ENCODE results near the gene SHROOM3. TPM values are rescaled to one million over a fixed set of nuclear protein-coding genes. Genes with fewer than 3 reads are reported as not detected.

The SHROOM3 gene
- total and polyA plus RNA-seq, 4 donors = 14.4 to 75.1 (median 47.3) TPM

- WGBS, 2 donors = 43 to 51% methylated on average over 15 of the region's 15 CpGs
- Histone ChIP-seq H3K9me3 (ENCODE audit: control insufficient read depth in 4 of 4, insufficient read depth in 3 of 4, low read length in 3 of 4) (no peaks in the 10 kb centered on the region), H3K4me3 (no peak overlapping the region), H3K27ac (ENCODE audit: low read depth in 1 of 2, low read length in 1 of 2) (no peak overlapping the region), H3K36me3 (ENCODE audit: control insufficient read depth in 4 of 4, insufficient read depth in 4 of 4, low read length in 4 of 4) (no peaks in the 10 kb centered on the region), H3K4me1 (ENCODE audit: control insufficient read depth in 5 of 5, insufficient read depth in 5 of 5, low read length in 5 of 5) (peaks cover 0 to 14% (median 0%) of the 10 kb centered on the region in 5 donors), H3K9ac (ENCODE audit: insufficient read depth in 1 of 2, low read length in 2 of 2) (no peak overlapping the region), H3K27me3 (ENCODE audit: control insufficient read depth in 3 of 3, insufficient read depth in 3 of 3, low read length in 2 of 3) (no peaks in the 10 kb centered on the region)
- no peak for ATAC-seq (ENCODE audit: insufficient read depth, low FRiP score)
- peak in 2 of 3 donors; percentile 74 to 81 for DNase-seq
- TF ChIP-seq CTCF (IDR thresholded peaks at IDR 0.05; ENCODE audit: control extremely low read depth, extremely low read depth) = peak; percentile 29
These were observed 4.3 kb upstream of the SHROOM3 start for GRCh38 chr4:76430519-76431388.

- H3K9ac ChIP-seq (ENCODE audit: insufficient read depth in 1 of 2, low read length in 2 of 2) = peak overlapping the region in 1 of 2 donors; percentile 26
- H3K36me3 ChIP-seq (ENCODE audit: control insufficient read depth in 4 of 4, insufficient read depth in 4 of 4, low read length in 4 of 4) = no peaks in the 10 kb centered on the region
- DNase-seq = peak in 2 of 3 donors; percentile 54 to 61
- no peak overlapping the region for H3K4me3 ChIP-seq
- no peak for TF ChIP-seq CTCF (IDR thresholded peaks at IDR 0.05; ENCODE audit: control extremely low read depth, extremely low read depth)
- no peak for ATAC-seq (ENCODE audit: insufficient read depth, low FRiP score)
- peaks cover 0 to 3% (median 0%) of the 10 kb centered on the region in 4 donors for H3K9me3 ChIP-seq (ENCODE audit: control insufficient read depth in 4 of 4, insufficient read depth in 3 of 4, low read length in 3 of 4)
- WGBS, 2 donors = 48 to 49% methylated on average over 7 of the region's 7 CpGs
- H3K4me1 ChIP-seq (ENCODE audit: control insufficient read depth in 5 of 5, insufficient read depth in 5 of 5, low read length in 5 of 5) = peaks cover 0 to 17% (median 0%) of the 10 kb centered on the region in 5 donors
- peak overlapping the region in 1 of 2 donors; percentile 47 for H3K27ac ChIP-seq (ENCODE audit: low read depth in 1 of 2, low read length in 1 of 2)
- no peaks in the 10 kb centered on the region for H3K27me3 ChIP-seq (ENCODE audit: control insufficient read depth in 3 of 3, insufficient read depth in 3 of 3, low read length in 2 of 3)
These were observed 695 bp downstream of the SHROOM3 start for GRCh38 chr4:76435528-76436319.

GRCh38 chr4:76439491-76439890 is 4.5 kb downstream of the SHROOM3 start:
- DNase-seq (no peak), ATAC-seq (ENCODE audit: insufficient read depth, low FRiP score) (no peak)
- no peaks in the 10 kb centered on the region for H3K27me3 ChIP-seq (ENCODE audit: control insufficient read depth in 3 of 3, insufficient read depth in 3 of 3, low read length in 2 of 3)
- H3K4me3 ChIP-seq = no peak overlapping the region
- no peak overlapping the region for H3K9ac ChIP-seq (ENCODE audit: insufficient read depth in 1 of 2, low read length in 2 of 2)
- H3K36me3 ChIP-seq (ENCODE audit: control insufficient read depth in 4 of 4, insufficient read depth in 4 of 4, low read length in 4 of 4) = no peaks in the 10 kb centered on the region
- H3K9me3 ChIP-seq (ENCODE audit: control insufficient read depth in 4 of 4, insufficient read depth in 3 of 4, low read length in 3 of 4) = peaks cover 0 to 3% (median 0%) of the 10 kb centered on the region in 4 donors
- TF ChIP-seq CTCF (IDR thresholded peaks at IDR 0.05; ENCODE audit: control extremely low read depth, extremely low read depth) = no peak
- peaks cover 0 to 15% (median 0%) of the 10 kb centered on the region in 5 donors for H3K4me1 ChIP-seq (ENCODE audit: control insufficient read depth in 5 of 5, insufficient read depth in 5 of 5, low read length in 5 of 5)
- no peak overlapping the region for H3K27ac ChIP-seq (ENCODE audit: low read depth in 1 of 2, low read length in 1 of 2)
- WGBS, 2 donors = 93 to 96% methylated on average over 2 of the region's 2 CpGs
